Activated CD8-positive, alpha-beta memory T cell treated with anti-CD3 and anti-CD28 coated beads for 36 hours (primary cell): ENCODE data around the gene FGB. TPM values are rescaled to one million over a fixed set of nuclear protein-coding genes. Genes with fewer than 3 reads are reported as not detected.

ENCODE experiments used
- CTCF ChIA-PET: fragments of 350-600 bp; sonication (Branson Sonifier 250); formaldehyde crosslinking; loops from one replicate; lab custom pipeline; 2021; ENCODE audit warnings: antibody characterized with exemption; lab: Charles Lee
- POLR2A ChIA-PET: fragments of 350-600 bp; sonication (Branson Sonifier 250); formaldehyde crosslinking; loops from one replicate; lab custom pipeline; 2021; ENCODE audit warnings: antibody characterized with exemption; lab: Charles Lee
- total RNA-seq, 2 experiments: library from RNA; stranded (reverse); gene quantifications; one replicate each; pipeline ENCODE4 v1.2.3, GENCODE V29; 2021

Gene FGB
- total RNA-seq, 2 experiments from 2014 or later: not detected

- ChIA-PET POLR2A (no interaction called here), CTCF (no interaction called here)
These were observed 2.4 kb upstream of the FGB start for GRCh38 chr4:154560419-154560801.

- ChIA-PET POLR2A (no interaction called here), CTCF (no interaction called here)
These were observed 2.0 kb upstream of the FGB start for GRCh38 chr4:154560824-154561231.

- CTCF ChIA-PET: no interaction called here
These were observed 1.5 kb downstream of the FGB start for GRCh38 chr4:154564311-154564710.

GRCh38 chr4:154565704-154566103, 2.9 kb downstream of the FGB start:
- POLR2A ChIA-PET: no interaction called here
- CTCF ChIA-PET: no interaction called here

More at GRCh38 chr4:154564311-154564710, 1.5 kb downstream of the FGB start:
- POLR2A ChIA-PET: no interaction called here

- CTCF ChIA-PET: no interaction called here
- POLR2A ChIA-PET: no interaction called here
These were observed 3.9 kb downstream of the FGB start for GRCh38 chr4:154566639-154567204.

DNA sequence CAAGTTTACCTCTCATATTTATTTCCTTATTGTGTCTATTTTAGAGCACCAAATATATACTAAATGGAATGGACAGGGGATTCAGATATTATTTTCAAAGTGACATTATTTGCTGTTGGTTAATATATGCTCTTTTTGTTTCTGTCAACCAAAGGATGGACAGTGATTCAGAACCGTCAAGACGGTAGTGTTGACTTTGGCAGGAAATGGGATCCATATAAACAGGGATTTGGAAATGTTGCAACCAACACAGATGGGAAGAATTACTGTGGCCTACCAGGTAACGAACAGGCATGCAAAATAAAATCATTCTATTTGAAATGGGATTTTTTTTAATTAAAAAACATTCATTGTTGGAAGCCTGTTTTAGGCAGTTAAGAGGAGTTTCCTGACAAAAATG, 6.2 kb downstream of the FGB start:
- CTCF ChIA-PET: no interaction called here
- POLR2A ChIA-PET: no interaction called here

DNA sequence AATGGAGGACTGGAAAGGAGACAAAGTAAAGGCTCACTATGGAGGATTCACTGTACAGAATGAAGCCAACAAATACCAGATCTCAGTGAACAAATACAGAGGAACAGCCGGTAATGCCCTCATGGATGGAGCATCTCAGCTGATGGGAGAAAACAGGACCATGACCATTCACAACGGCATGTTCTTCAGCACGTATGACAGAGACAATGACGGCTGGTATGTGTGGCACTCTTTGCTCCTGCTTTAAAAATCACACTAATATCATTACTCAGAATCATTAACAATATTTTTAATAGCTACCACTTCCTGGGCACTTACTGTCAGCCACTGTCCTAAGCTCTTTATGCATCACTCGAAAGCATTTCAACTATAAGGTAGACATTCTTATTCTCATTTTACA, 6.8 kb downstream of the FGB start:
- CTCF ChIA-PET: no interaction called here
- POLR2A ChIA-PET: no interaction called here

- ChIA-PET CTCF (no interaction called here), POLR2A (no interaction called here)
These were observed 10.5 kb downstream of the FGB start for GRCh38 chr4:154573190-154573870.

GRCh38 chr4:154574311-154574710, 11.5 kb downstream of the FGB start:
- POLR2A ChIA-PET: no interaction called here
- CTCF ChIA-PET: no interaction called here

GRCh38 chr4:154577324-154577723, 14.5 kb downstream of the FGB start:
- ChIA-PET POLR2A (no interaction called here), CTCF (no interaction called here)

DNA sequence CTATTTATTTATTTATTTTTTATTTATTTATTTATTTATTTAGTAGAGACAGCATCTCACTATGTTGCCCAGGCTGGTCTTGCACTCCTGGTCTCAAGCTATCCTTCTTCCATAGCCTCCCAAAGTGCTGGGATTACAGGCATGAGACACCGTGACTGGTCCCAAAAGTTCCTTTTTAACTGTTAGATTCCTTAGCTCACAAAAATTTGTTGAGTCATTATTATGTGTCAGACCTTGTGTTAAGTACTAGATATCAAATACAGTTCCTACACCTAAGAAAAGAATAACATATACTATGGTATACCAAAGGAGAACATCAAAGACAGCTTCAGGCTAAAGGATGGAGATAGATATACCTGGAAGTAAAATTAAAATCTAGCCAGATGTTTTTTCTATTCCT, 16.1 kb downstream of the FGB start:
- ChIA-PET POLR2A (no interaction called here), CTCF (no interaction called here)

DNA sequence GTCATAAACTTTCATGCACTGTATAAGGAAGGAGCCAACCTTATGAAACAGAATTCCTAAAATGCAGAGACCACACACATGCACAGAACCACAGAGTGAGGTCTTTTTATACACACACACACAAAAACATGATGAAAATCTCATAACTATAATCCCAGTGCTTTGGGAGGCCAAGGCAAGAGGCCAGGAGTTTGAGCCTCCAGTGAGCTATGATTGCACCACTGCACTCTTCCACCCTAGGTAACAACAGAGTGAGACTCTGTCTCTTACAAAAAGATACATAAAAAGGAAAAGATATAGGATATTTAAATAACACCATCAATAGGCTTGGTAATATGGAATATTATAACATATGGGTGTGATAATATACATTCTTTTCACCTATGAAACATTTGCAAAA, 17.1 kb downstream of the FGB start:
- ChIA-PET POLR2A (no interaction called here), CTCF (no interaction called here)

DNA sequence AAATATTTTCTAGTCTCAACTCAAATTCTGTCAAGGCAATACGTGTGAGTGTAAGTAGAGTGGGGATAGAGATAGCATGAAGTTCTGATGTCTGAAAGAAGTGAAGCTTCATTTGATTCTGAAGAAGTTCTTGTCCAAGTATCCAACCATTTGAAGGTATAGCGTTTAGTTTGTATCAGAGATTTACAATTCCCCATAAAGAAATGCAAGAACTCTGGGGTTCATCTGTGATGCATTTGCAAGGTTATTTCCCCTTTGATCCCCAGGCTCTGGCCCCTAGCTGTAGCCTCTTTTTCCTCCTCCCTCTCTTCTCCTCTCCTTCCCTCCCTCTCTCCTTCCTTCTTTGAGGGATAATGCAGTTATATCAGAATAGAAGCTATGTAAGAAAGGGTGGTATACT, 19.9 kb downstream of the FGB start:
- ChIA-PET POLR2A (no interaction called here), CTCF (no interaction called here)

DNA sequence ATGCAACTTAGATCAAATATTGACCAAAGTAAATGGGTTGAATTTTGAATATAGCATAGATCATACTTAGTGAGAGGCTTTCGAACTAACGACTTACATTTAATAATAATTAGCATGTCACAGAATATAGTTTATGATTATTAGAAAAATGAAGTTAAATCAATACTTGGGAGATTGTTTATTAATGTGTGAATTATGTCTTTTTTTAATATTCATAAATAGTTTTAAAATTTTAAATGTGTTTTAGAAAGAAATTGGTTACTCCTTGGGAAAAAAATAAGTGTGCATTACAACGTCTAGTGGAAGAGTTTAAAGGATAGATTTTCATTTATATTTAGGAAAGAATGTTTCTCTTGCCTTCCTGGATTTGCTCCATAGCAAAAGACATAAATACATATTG, 20.4 kb downstream of the FGB start:
- CTCF ChIA-PET: no interaction called here

DNA sequence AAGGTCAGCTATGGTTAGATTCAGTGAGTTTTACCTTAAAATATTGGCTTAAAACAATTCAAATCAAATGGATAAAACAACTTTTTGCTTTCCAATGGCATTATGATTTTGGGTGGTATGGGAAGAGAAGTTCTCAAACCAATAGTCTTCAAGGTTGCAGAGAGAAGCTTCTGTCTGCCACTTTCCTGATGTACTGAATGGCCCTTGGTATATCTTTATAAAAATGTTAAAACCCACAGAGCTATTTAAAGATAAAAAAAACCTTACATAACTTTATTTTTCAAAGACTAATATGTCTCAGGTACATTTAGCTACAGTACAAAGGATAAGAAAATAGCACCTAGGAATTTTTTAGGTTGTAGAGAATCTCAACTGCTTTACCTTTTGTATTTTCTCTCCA, 20.9 kb downstream of the FGB start:
- CTCF ChIA-PET: no interaction called here

More for the DNA sequence above, 20.4 kb downstream of the FGB start:
- POLR2A ChIA-PET: no interaction called here

GRCh38 chr4:154584259-154584658, 21.4 kb downstream of the FGB start:
- POLR2A ChIA-PET: no interaction called here
- CTCF ChIA-PET: no interaction called here

More for the DNA sequence above, 20.9 kb downstream of the FGB start:
- POLR2A ChIA-PET: no interaction called here

DNA sequence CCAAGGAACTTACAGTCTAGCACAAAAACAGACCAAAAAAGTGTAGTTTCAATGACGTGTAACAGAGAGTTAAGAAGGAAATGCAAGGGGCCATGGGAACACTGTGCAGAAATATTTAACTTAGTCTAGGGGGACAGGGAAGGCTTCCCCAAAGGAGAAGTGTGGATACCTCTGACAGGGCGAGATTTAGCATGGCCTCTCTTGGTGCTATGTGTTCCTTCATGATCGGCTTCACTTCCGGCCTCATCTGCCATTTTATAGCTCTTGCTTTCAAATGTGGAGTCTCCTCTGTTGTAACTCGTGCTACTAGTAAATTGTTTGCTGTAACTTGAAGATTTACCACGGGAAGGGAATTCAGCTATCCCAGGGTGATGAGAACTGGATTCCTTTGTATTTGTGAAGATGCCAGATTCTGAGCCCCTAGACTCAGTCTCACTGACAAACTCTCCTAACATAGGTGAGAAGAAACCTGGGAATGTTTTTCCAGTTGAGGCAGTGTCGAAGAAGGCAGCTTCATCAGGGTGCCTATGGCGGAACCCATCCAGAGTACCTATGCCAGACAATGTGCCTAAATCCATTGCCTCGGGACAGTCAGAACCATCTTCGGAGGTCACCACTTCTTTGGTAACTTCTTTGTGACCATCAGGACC, 22.7 kb downstream of the FGB start:
- CTCF ChIA-PET: no interaction called here

DNA sequence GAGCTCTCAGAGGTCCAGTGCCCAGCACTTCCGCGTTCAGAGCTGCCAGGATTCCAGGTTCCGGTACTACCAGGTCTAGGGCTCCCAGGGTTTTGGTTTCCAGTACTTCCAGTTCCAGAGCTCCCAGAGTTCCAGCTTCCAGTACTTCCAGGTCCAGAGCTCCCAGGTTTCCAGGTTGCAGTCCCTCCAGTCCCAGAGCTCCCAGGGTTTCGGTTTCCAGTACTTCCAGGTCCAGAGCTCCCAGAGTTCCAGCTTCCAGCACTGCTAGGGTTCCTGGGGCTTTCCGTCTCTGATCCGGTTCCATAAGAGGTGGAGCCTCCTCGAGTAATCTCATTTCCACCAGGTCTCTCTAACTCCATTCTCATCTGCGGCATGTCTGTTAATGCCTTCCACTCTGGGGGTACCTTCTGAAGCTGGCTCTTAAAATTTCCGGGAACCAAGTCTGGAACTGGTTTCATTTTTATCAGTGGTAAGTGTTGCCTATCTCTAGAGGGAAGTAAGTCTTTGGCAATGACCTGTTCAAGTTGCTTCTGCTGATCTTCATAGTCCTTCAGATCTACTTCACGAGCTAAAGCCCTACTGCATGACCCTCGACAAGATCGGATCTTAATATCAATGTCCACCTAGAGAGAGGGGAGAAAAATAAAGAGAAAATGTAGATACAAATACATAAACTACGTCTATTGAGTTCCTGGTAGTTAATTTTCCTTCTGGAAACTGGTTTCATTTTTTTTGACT, 23.7 kb downstream of the FGB start:
- CTCF ChIA-PET: no interaction called here
- POLR2A ChIA-PET: no interaction called here

More for the DNA sequence above, 22.7 kb downstream of the FGB start:
- POLR2A ChIA-PET: no interaction called here

GRCh38 chr4:154588198-154588597, 25.4 kb downstream of the FGB start:
- ChIA-PET CTCF (no interaction called here), POLR2A (no interaction called here)
